Adrenal gland (tissue), 12 donors: ENCODE results near the gene PNPLA5. TPM values are rescaled to one million over a fixed set of nuclear protein-coding genes. Genes with fewer than 3 reads are reported as not detected.
A peak's percentile ranks its signal among the peaks of the same experiment; 100 is the strongest.

ENCODE experiments used
- DNase-seq, 7 donors: peaks; one replicate each; pipeline ENCODE4 v3.0.0-alpha.2; 2019 to 2020
- H3K27ac ChIP-seq, 5 donors: fragments of 200-600 bp; sonication (generic) in 4 of 5; 1 replicate in 3 of 5; 2 replicates in 2 of 5; pipeline versions ENCODE4 v1.5.1 to v1.8.0; 2016 to 2020; ENCODE audit warnings: mild to moderate bottlenecking in 1 of 5
- H3K27me3 ChIP-seq: fragments of 200-600 bp; 2 replicates; pipeline ENCODE4 v1.8.0; 2021
- H3K36me3 ChIP-seq, 2 donors: fragments of 200-600 bp; replicated peaks in 1 of 2; 1 replicate in 1 of 2; 2 replicates in 1 of 2; pipeline versions ENCODE4 v1.5.1 to v1.8.0; 2018 to 2022
- H3K4me1 ChIP-seq, 2 donors: fragments of 200-600 bp; replicated peaks in 1 of 2; 1 replicate in 1 of 2; 2 replicates in 1 of 2; pipeline versions ENCODE4 v1.5.1 to v1.8.0; 2018 to 2021
- H3K4me3 ChIP-seq, 4 donors: fragments of 200-600 bp; sonication (generic) in 3 of 4; one replicate each; pipeline ENCODE4 v1.5.1; 2016 to 2018
- H3K9me3 ChIP-seq, 3 donors: fragments of 200-600 bp; sonication (generic) in 1 of 3; replicated peaks in 1 of 3; 1 replicate in 2 of 3; 2 replicates in 1 of 3; pipeline versions ENCODE4 v1.5.1 to v1.8.0; 2016 to 2021
- CTCF ChIP-seq, 6 experiments: fragments of 450-650 bp in 4 of 6; fragments of 200-600 bp in 2 of 6; sonication (generic) in 1 of 6; IDR thresholded peaks; 1 replicate in 5 of 6; 2 replicates in 1 of 6; pipeline versions ENCODE4 v1.5.1 to v1.8.0; 2016 to 2021; ENCODE audit warnings: antibody characterized with exemption in 6 of 6, mild to moderate bottlenecking in 2 of 6, moderate library complexity in 1 of 6
- POLR2A ChIP-seq, 2 donors: fragments of 450-650 bp; IDR thresholded peaks; one replicate each; pipeline ENCODE4 v1.6.1; 2017; ENCODE audit warnings: antibody characterized with exemption in 2 of 2, mild to moderate bottlenecking in 2 of 2, moderate library complexity in 1 of 2
- WGBS, 4 donors: extraction: QIAGEN DNeasy Blood & Tissue Kit in 2 of 4; methylation state at CpG; one replicate each; pipeline versions ENCODE4 v1.1.5 to v1.1.7; 2013 to 2017; 5-methylcytosine and 5-hydroxymethylcytosine counted together
- intact Hi-C, 2 donors: fragments of 100-400 bp; cut with DNase I; formaldehyde crosslinking; loops; one replicate each; pipeline versions ENCODE4 v1.14.1 to v1.15.0; 2022 to 2023
- polyA plus RNA-seq, 3 donors: library from polyadenylated mRNA; stranded (reverse); fragments of 200-250 nt in 2 of 3; fragments of 350-450 nt in 1 of 3; fragmentation: Illumina TruSeq in 1 of 3; extraction: RNeasy Lipid Tissue Mini Kit (QIAGEN cat#74804) in 1 of 3; gene quantifications; one replicate each; pipeline ENCODE4 v1.2.3, GENCODE V29; 2013 to 2014
- total RNA-seq, 9 donors: library from RNA; depleted of rRNA in 4 of 9; stranded (reverse); fragments of >200 nt in 4 of 9; fragments of 120-200 nt in 1 of 9; fragmentation: NEBNext Ultra II Directional in 1 of 9; extraction: Animal tissue kit (Norgen Biotek cat#: 25700) in 1 of 9; gene quantifications; one replicate each; pipeline versions ENCODE4 v1.1.0 to v1.2.4, GENCODE V29; 2013 to 2023
- donor health status: healthy with polysubstance abuse.
- donor health status: Bipolar disorder and iron deficiency.
- donor health status: DM: yes; HTN: yes; CAD: no.
- donor health status: DM: no; HTN: no; CAD: no.
- donor health status: DM: no; HTN: no; CAD: no.
- donor health status: DM: yes; HTN: yes; CAD: no.

PNPLA5 gene
- total and polyA plus RNA-seq, 12 donors, result not detected

- intact Hi-C loops, result loop anchor here in 1 of 2 donors (5.0 kb wide), 1 partner anchor 502 kb away; no protein-coding TSS in a partner anchor
- no peaks in the 10 kb centered on the region for H3K9me3 ChIP-seq
- no peak overlapping the region for H3K27ac ChIP-seq
- DNase-seq, result peak in 2 of 7 donors; percentile 7 to 8
- no peak overlapping the region for H3K4me3 ChIP-seq
- no peaks in the 10 kb centered on the region for H3K36me3 ChIP-seq
- no peaks in the 10 kb centered on the region for H3K4me1 ChIP-seq
- 56 to 72% (median 61%) methylated on average over 13 to 16 of the region's 16 CpGs for WGBS, 4 donors
- TF ChIP-seq CTCF (IDR thresholded peaks at IDR 0.05), result no peak
- peaks cover 49% of the 10 kb centered on the region for H3K27me3 ChIP-seq
Measured at GRCh38 chr22:43889201-43889859, 2.5 kb downstream of the PNPLA5 start.

GRCh38 chr22:43888740-43889139, 3.1 kb downstream of the PNPLA5 start:
- intact Hi-C loops, result loop anchor here in 1 of 2 donors (5.0 kb wide), 1 partner anchor 501 kb away; no protein-coding TSS in a partner anchor
- 69 to 79% (median 71%) methylated on average over 4 of the region's 4 CpGs for WGBS, 4 donors

GRCh38 chr22:43887391-43887790, 4.4 kb downstream of the PNPLA5 start:
- Histone ChIP-seq H3K4me1 (no peaks in the 10 kb centered on the region), H3K27me3 (peaks cover 36% of the 10 kb centered on the region), H3K4me3 (no peak overlapping the region), H3K36me3 (no peaks in the 10 kb centered on the region), H3K27ac (no peak overlapping the region), H3K9me3 (no peaks in the 10 kb centered on the region)
- no peak for TF ChIP-seq POLR2A (IDR thresholded peaks at IDR 0.05)
- TF ChIP-seq CTCF (IDR thresholded peaks at IDR 0.05), result no peak
- peak in 1 of 7 donors; percentile 1 for DNase-seq
- 55 to 77% (median 66%) methylated on average over 2 to 4 of the region's 4 CpGs for WGBS, 4 donors
- intact Hi-C loops, result loop anchor here in 1 of 2 donors (5.0 kb wide), 1 partner anchor 500 kb away; no protein-coding TSS in a partner anchor

More at GRCh38 chr22:43888740-43889139, 3.1 kb downstream of the PNPLA5 start:
- Histone ChIP-seq H3K27ac (no peak overlapping the region), H3K9me3 (no peaks in the 10 kb centered on the region), H3K27me3 (peaks cover 49% of the 10 kb centered on the region), H3K4me3 (no peak overlapping the region), H3K4me1 (no peaks in the 10 kb centered on the region), H3K36me3 (no peaks in the 10 kb centered on the region)
- no peak for TF ChIP-seq POLR2A (IDR thresholded peaks at IDR 0.05)
- DNase-seq, result peak in 1 of 7 donors; percentile 9

GRCh38 chr22:43886231-43886630, 5.6 kb downstream of the PNPLA5 start:
- no peak overlapping the region for H3K4me3 ChIP-seq
- intact Hi-C loops, result loop anchor here in 1 of 2 donors (5.0 kb wide), 1 partner anchor 499 kb away; no protein-coding TSS in a partner anchor
- peaks cover 27% of the 10 kb centered on the region for H3K27me3 ChIP-seq
- TF ChIP-seq POLR2A (IDR thresholded peaks at IDR 0.05) (no peak), CTCF (IDR thresholded peaks at IDR 0.05) (no peak)
- 50 to 100% (median 71%) methylated on average over 1 to 8 of the region's 8 CpGs for WGBS, 4 donors
- H3K4me1 ChIP-seq, result no peaks in the 10 kb centered on the region
- no peak overlapping the region for H3K27ac ChIP-seq
- peak in 1 of 7 donors; percentile 2 for DNase-seq
- H3K9me3 ChIP-seq, result no peaks in the 10 kb centered on the region
- H3K36me3 ChIP-seq, result no peaks in the 10 kb centered on the region
